ENCODE data around the gene ADGRB3. TPM values are rescaled to one million over a fixed set of nuclear protein-coding genes. Genes with fewer than 3 reads are reported as not detected.

Gene ADGRB3
- total and polyA plus RNA-seq, 10 donors, result 0.09 to 4.1 (median 1.1) TPM

GRCh38 chr6:69102416-69102815 is 467.3 kb downstream of the ADGRB3 start:
- no peak for DNase-seq
- Histone ChIP-seq H3K27ac (no peak overlapping the region), H3K27me3 (replicated peaks in 1 of 7) (no peaks in the 10 kb centered on the region), H3K9me3 (peaks cover 0 to 6% (median 0%) of the 10 kb centered on the region in 8 donors), H3K4me3 (no peak overlapping the region), H3K4me1 (no peaks in the 10 kb centered on the region), H3K36me3 (no peaks in the 10 kb centered on the region)
- TF ChIP-seq POLR2AphosphoS5 (IDR thresholded peaks at IDR 0.05) (no peak), POLR2A (IDR thresholded peaks at IDR 0.05) (no peak), CTCF (IDR thresholded peaks at IDR 0.05 in 8 of 11, conservative IDR thresholded peaks at IDR 0.05 in 3 of 11) (no peak)
- intact Hi-C loops (cut with DNase I; ENCODE audit: low total_unique reads), result no loop called here
- WGBS, 5 donors, result 77 to 86% (median 82%) methylated on average over 2 of the region's 2 CpGs

- no peaks in the 10 kb centered on the region for H3K4me1 ChIP-seq
- peaks cover 0 to 6% (median 0%) of the 10 kb centered on the region in 8 donors for H3K9me3 ChIP-seq
- no peak overlapping the region for H3K4me3 ChIP-seq
- H3K36me3 ChIP-seq, result no peaks in the 10 kb centered on the region
- H3K27me3 ChIP-seq (replicated peaks in 1 of 7), result no peaks in the 10 kb centered on the region
- no peak overlapping the region for H3K27ac ChIP-seq
- intact Hi-C loops (cut with DNase I; ENCODE audit: low total_unique reads), result no loop called here
- DNase-seq, result no peak
- TF ChIP-seq POLR2AphosphoS5 (IDR thresholded peaks at IDR 0.05) (no peak), POLR2A (IDR thresholded peaks at IDR 0.05) (no peak), CTCF (IDR thresholded peaks at IDR 0.05 in 8 of 11, conservative IDR thresholded peaks at IDR 0.05 in 3 of 11) (no peak)
- WGBS, 5 donors, result 48 to 65% (median 54%) methylated on average over 3 of the region's 3 CpGs
Measured at GRCh38 chr6:69105288-69105687, 470.2 kb downstream of the ADGRB3 start.

GRCh38 chr6:69106511-69106910 is 471.4 kb downstream of the ADGRB3 start:
- TF ChIP-seq CTCF (IDR thresholded peaks at IDR 0.05 in 8 of 11, conservative IDR thresholded peaks at IDR 0.05 in 3 of 11) (no peak), POLR2A (IDR thresholded peaks at IDR 0.05) (no peak), POLR2AphosphoS5 (IDR thresholded peaks at IDR 0.05) (no peak)
- intact Hi-C loops (cut with DNase I; ENCODE audit: low total_unique reads), result no loop called here
- Histone ChIP-seq H3K4me1 (no peaks in the 10 kb centered on the region), H3K4me3 (no peak overlapping the region), H3K9me3 (peaks cover 0 to 3% (median 0%) of the 10 kb centered on the region in 8 donors), H3K36me3 (no peaks in the 10 kb centered on the region), H3K27ac (no peak overlapping the region), H3K27me3 (replicated peaks in 1 of 7) (no peaks in the 10 kb centered on the region)
- no peak for DNase-seq
- WGBS, 5 donors, result 59 to 87% (median 71%) methylated on average over 3 of the region's 3 CpGs

- Histone ChIP-seq H3K36me3 (no peaks in the 10 kb centered on the region), H3K4me1 (no peaks in the 10 kb centered on the region), H3K9me3 (peaks cover 0 to 7% (median 0%) of the 10 kb centered on the region in 8 donors), H3K27ac (no peak overlapping the region), H3K27me3 (replicated peaks in 1 of 7) (no peaks in the 10 kb centered on the region), H3K4me3 (no peak overlapping the region)
- TF ChIP-seq POLR2AphosphoS5 (IDR thresholded peaks at IDR 0.05) (no peak), CTCF (IDR thresholded peaks at IDR 0.05 in 8 of 11, conservative IDR thresholded peaks at IDR 0.05 in 3 of 11) (no peak), POLR2A (IDR thresholded peaks at IDR 0.05) (no peak)
- intact Hi-C loops (cut with DNase I; ENCODE audit: low total_unique reads), result no loop called here
- 79 to 88% (median 85%) methylated on average over 2 of the region's 2 CpGs for whole genome bisulfite sequencing, 5 donors
- no peak for DNase-seq
Measured at GRCh38 chr6:69111301-69111700, 476.2 kb downstream of the ADGRB3 start.

All from spleen (tissue), 11 donors.